Stomach (tissue), 9 donors: ENCODE measurements around the gene HNRNPUL1. TPM values are rescaled to one million over a fixed set of nuclear protein-coding genes. Genes with fewer than 3 reads are reported as not detected.

ENCODE experiments used
- DNase-seq, 2 donors: peaks; one replicate each; pipeline versions ENCODE4 v3.0.0 to v3.0.0-alpha.2; 2013 to 2019
- H3K27ac ChIP-seq, 5 donors: fragments of 200-600 bp in 4 of 5; sonication (generic) in 4 of 5; one replicate each; pipeline ENCODE4 v1.5.1; 2013 to 2019; ENCODE audit warnings: mild to moderate bottlenecking in 1 of 5, moderate library complexity in 1 of 5
- H3K27me3 ChIP-seq, 3 donors: fragments of 200-600 bp; sonication (generic); one replicate each; pipeline ENCODE4 v1.5.1; 2017 to 2019; ENCODE audit warnings: mixed run types in 1 of 3
- H3K36me3 ChIP-seq, 4 donors: fragments of 200-600 bp; sonication (generic); 1 replicate in 3 of 4; 2 replicates in 1 of 4; pipeline ENCODE4 v1.5.1; 2016 to 2019
- H3K4me1 ChIP-seq, 4 donors: fragments of 200-600 bp; sonication (generic); one replicate each; pipeline ENCODE4 v1.5.1; 2016 to 2019
- H3K4me3 ChIP-seq, 4 donors: fragments of 200-600 bp; sonication (generic) in 3 of 4; one replicate each; pipeline ENCODE4 v1.5.1; 2016 to 2019; ENCODE audit warnings: mild to moderate bottlenecking in 1 of 4
- H3K9me3 ChIP-seq, 4 donors: fragments of 200-600 bp; sonication (generic); one replicate each; pipeline ENCODE4 v1.5.1; 2016 to 2019
- EP300 ChIP-seq: sonication (generic); formaldehyde crosslinking; IDR thresholded peaks from one replicate; pipeline ENCODE4 v1.6.1; 2017; ENCODE audit warnings: antibody characterized with exemption
- POLR2A ChIP-seq, 4 donors: fragments of 450-650 bp; IDR thresholded peaks; one replicate each; pipeline ENCODE4 v1.6.1; 2016; ENCODE audit warnings: antibody characterized with exemption in 4 of 4, control low read depth in 2 of 4, mild to moderate bottlenecking in 1 of 4, moderate library complexity in 1 of 4
- POLR2AphosphoS5 ChIP-seq, 3 donors: sonication (generic); formaldehyde crosslinking; IDR thresholded peaks; one replicate each; pipeline ENCODE4 v1.6.1; 2016; ENCODE audit warnings: antibody characterized with exemption in 3 of 3
- WGBS, 5 donors: extraction: QIAGEN DNeasy Blood & Tissue Kit in 3 of 5; methylation state at CpG; one replicate each; pipeline versions ENCODE4 v1.1.5 to v1.1.7; 2013 to 2018; 5-methylcytosine and 5-hydroxymethylcytosine counted together
- intact Hi-C: fragments of 100-400 bp; cut with DNase I; formaldehyde crosslinking; loops from one replicate; pipeline ENCODE4 v1.15.1; 2023; ENCODE audit warnings: low total_unique reads
- polyA plus RNA-seq, 3 donors: library from polyadenylated mRNA; stranded (reverse); fragments of 200-250 nt; gene quantifications; one replicate each; pipeline ENCODE4 v1.2.3, GENCODE V29; 2013
- total RNA-seq, 5 donors: library from RNA; depleted of rRNA; stranded (reverse); fragments of >200 nt; gene quantifications; one replicate each; pipeline versions ENCODE4 v1.1.0 to v1.2.3, GENCODE V29; 2014 to 2016
- TF ChIP-seq, protein P1 (sequence below), 7 experiments: fragments of 450-650 bp in 4 of 7; fragments of 200-600 bp in 3 of 7; sonication (generic) in 3 of 7; IDR thresholded peaks; one replicate each; pipeline ENCODE4 v1.5.1; 2016 to 2019; ENCODE audit warnings: antibody characterized with exemption in 7 of 7, control low read depth in 2 of 7, mild to moderate bottlenecking in 1 of 7
- donor health status: healthy with polysubstance abuse.
- donor health status: Bipolar disorder and iron deficiency.
- donor health status: healthy.

Gene HNRNPUL1
- total and polyA plus RNA-seq, 8 donors = 47.8 to 319 (median 91.8) TPM

DNA sequence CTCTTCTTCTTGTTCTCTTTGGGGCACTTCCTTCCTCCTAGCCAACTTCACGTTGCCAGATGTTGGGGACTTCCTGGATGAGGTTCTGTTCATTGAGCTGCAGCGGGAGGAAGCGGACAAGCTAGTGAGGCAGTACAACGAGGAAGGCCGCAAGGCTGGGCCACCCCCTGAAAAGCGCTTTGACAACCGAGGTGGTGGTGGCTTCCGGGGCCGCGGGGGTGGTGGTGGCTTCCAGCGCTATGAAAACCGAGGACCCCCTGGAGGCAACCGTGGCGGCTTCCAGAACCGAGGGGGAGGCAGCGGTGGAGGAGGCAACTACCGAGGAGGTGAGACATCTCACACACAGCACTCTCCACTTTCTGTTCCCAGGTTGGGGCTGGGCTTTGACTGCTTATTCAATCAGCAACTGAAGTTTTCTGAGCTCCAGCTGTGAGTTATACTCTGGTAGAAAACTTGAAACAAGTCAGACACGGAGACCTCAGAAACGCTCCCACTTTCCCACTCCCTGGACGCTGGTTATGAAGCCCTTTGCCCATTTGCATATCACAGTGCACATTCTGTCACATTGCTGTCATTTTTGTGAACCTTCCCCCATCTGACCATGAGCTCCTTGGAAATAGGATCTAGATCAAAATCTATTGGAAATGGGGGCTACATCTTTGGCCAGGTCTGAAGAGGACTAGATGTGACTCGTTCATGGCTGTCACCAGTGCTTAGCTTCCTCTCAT lies 38.6 kb downstream of the HNRNPUL1 start:
- Histone ChIP-seq H3K27ac (peak overlapping the region; percentile 10 to 98 (median 44)), H3K9me3 (no peaks in the 10 kb centered on the region), H3K4me1 (peaks cover 30 to 86% (median 43%) of the 10 kb centered on the region in 4 donors), H3K4me3 (no peak overlapping the region), H3K27me3 (no peaks in the 10 kb centered on the region), H3K36me3 (peaks cover 65 to 98% (median 92%) of the 10 kb centered on the region in 4 donors)
- TF ChIP-seq POLR2A (IDR thresholded peaks at IDR 0.05) (no peak), EP300 (no peak), POLR2AphosphoS5 (IDR thresholded peaks at IDR 0.05) (no peak)
- TF ChIP-seq, protein P1, sequence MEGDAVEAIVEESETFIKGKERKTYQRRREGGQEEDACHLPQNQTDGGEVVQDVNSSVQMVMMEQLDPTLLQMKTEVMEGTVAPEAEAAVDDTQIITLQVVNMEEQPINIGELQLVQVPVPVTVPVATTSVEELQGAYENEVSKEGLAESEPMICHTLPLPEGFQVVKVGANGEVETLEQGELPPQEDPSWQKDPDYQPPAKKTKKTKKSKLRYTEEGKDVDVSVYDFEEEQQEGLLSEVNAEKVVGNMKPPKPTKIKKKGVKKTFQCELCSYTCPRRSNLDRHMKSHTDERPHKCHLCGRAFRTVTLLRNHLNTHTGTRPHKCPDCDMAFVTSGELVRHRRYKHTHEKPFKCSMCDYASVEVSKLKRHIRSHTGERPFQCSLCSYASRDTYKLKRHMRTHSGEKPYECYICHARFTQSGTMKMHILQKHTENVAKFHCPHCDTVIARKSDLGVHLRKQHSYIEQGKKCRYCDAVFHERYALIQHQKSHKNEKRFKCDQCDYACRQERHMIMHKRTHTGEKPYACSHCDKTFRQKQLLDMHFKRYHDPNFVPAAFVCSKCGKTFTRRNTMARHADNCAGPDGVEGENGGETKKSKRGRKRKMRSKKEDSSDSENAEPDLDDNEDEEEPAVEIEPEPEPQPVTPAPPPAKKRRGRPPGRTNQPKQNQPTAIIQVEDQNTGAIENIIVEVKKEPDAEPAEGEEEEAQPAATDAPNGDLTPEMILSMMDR (IDR thresholded peaks at IDR 0.05) = no peak
- 64 to 75% (median 75%) methylated on average over 21 of the region's 21 CpGs for WGBS, 5 donors
- intact Hi-C loops = no loop called here
- DNase-seq = no peak

DNA sequence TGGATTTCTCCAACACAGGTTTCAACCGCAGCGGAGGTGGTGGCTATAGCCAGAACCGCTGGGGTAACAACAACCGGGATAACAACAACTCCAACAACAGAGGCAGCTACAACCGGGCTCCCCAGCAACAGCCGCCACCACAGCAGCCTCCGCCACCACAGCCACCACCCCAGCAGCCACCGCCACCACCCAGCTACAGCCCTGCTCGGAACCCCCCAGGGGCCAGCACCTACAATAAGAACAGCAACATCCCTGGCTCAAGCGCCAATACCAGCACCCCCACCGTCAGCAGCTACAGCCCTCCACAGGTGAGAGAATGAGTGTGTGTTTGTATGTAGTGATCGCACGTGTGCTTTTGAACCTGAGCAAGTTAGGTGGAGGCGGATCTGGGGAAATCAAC lies 39.8 kb downstream of the HNRNPUL1 start:
- no peaks in the 10 kb centered on the region for H3K27me3 ChIP-seq
- DNase-seq = no peak
- WGBS, 5 donors = 81 to 91% (median 88%) methylated on average over 10 to 14 of the region's 14 CpGs
- intact Hi-C loops = no loop called here
- no peaks in the 10 kb centered on the region for H3K9me3 ChIP-seq
- peak overlapping the region in 1 of 4 donors; percentile 17 for H3K4me3 ChIP-seq
- H3K27ac ChIP-seq = peak overlapping the region; percentile 12 to 98 (median 40)
- peaks cover 65 to 88% (median 85%) of the 10 kb centered on the region in 4 donors for H3K36me3 ChIP-seq
- TF ChIP-seq POLR2AphosphoS5 (IDR thresholded peaks at IDR 0.05) = no peak
- TF ChIP-seq EP300 = no peak
- TF ChIP-seq, protein P1 (IDR thresholded peaks at IDR 0.05) = no peak
- no peak for TF ChIP-seq POLR2A (IDR thresholded peaks at IDR 0.05)
- peaks cover 30 to 86% (median 41%) of the 10 kb centered on the region in 4 donors for H3K4me1 ChIP-seq

DNA sequence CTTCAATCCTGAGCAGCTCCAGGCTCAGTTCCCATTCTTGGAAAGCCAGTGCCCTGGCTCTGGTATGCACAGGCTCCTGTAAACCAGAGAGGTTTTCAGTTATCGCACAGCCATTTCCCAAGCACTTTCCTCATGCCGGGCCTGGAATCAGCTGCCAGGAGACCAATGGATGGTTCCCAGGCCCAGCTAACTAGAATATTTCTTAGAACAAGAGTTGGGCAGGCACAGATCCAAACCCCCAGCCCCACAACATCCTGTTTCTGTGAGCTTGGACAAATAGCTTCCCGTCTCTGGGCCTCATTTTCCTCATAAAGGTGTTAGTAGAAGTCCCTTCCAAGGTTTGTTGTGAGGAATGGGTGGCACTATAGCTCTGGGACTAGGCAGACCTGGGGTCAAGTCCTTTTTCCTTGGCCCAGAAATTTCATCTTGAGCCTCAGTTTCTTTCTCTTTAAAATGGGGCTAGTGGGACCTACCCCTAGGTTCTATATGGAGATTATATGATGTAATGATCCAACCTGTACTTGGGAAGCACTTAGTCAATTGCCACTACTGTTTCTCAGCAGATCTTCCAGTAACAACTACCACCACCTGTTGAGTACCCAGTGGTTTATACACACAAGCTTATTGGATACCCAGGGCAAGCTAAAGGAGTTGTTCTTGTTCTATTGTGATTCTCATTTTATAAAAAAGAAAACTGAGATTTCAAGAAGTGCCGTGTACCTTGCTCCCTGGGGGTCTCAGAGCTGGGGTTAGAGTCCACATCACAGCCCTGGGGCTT lies 40.7 kb downstream of the HNRNPUL1 start:
- no peak for TF ChIP-seq EP300
- TF ChIP-seq POLR2AphosphoS5 (IDR thresholded peaks at IDR 0.05) = no peak
- no peak for TF ChIP-seq POLR2A (IDR thresholded peaks at IDR 0.05)
- TF ChIP-seq, protein P1 (IDR thresholded peaks at IDR 0.05) = no peak
- peak overlapping the region in 4 of 5 donors; percentile 13 to 98 (median 94) for H3K27ac ChIP-seq
- H3K27me3 ChIP-seq = no peaks in the 10 kb centered on the region
- intact Hi-C loops = loop anchor here (5.0 kb wide), 1 partner anchor 103 kb away; no protein-coding TSS in a partner anchor
- peaks cover 65 to 80% (median 78%) of the 10 kb centered on the region in 4 donors for H3K36me3 ChIP-seq
- H3K9me3 ChIP-seq = no peaks in the 10 kb centered on the region
- no peak overlapping the region for H3K4me3 ChIP-seq
- no peak for DNase-seq
- 64 to 85% (median 76%) methylated on average over 4 of the region's 4 CpGs for WGBS, 5 donors
- peaks cover 25 to 82% (median 38%) of the 10 kb centered on the region in 4 donors for H3K4me1 ChIP-seq
